ENCODE data around the gene IL25. TPM values are rescaled to one million over a fixed set of nuclear protein-coding genes. Genes with fewer than 3 reads are reported as not detected.

Gene IL25
- total and polyA plus RNA-seq, 2 of the 8 experiments (the other 6 are each of a cell fraction or from before 2014, with no cell fraction given), result not detected

DNA sequence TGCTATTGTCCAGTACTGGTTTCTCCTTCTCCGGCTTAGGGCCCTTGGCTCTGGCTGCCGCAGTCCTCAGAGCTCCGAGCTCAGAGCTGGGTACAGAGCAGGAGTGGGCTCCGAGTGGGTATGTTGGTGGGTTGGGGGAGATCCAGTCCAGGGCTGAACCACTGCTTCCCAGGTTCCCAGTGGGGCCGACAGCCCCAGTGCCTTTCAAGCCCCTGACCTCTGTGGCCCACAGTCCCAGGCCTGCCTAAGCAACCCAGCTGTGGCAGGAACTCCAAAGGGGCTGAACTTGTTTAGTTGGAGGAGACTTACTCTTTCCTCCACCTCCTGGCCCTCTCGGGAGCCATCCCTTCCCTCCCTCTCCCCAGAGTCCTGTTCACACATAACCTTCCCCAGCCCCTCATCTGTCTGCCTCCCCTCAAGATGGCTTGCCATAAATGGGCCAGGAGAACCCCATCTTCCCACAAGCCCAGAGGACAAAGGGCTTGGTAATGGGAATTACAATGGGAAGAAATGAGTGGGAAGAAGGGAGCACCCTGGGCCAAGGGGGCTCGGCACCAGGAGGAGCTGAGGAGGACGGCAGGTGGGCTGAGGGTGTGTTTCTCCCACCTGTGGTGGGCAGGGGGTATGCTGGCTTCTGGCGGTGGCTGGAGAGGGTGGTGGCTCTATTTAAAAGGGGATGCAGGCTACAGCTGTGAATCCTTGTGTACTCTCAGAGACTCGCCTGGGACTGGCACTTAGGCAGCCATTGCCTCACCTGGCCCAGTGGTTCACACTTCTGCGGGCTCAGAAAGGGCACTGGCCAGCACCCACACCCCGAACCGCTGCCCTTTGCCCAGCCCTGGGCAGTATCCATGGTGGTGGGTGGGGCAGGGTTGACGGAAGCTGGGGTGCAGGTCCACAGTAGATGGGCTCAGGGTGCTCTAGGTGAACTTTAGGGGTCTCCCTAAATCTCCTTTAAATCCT, 39.2 kb downstream of the IL25 start:
- no peak for DNase-seq (ENCODE audit: low read depth in 1 of 2, low spot score in 2 of 2)
- Histone ChIP-seq H3K56ac (replicated peaks; ENCODE audit: insufficient read length, low read depth, low read length) (no peak overlapping the region), H3K4me3 (ENCODE audit: extremely low read depth in 1 of 4, insufficient read depth in 2 of 4, low read depth in 3 of 4, low read length in 4 of 4) (no peak overlapping the region), H2BK120ac (replicated peaks; ENCODE audit: low read depth, low read length) (no peak overlapping the region), H4K20me1 (replicated peaks in 1 of 2; ENCODE audit: control insufficient read depth in 1 of 2, insufficient read depth in 2 of 2, low read length in 2 of 2) (no peaks in the 10 kb centered on the region), H2BK15ac (ENCODE audit: low read length) (no peak overlapping the region), H3K4me1 (replicated peaks in 1 of 4; ENCODE audit: control insufficient read depth in 3 of 4, insufficient read depth in 4 of 4, low read length in 3 of 4) (no peaks in the 10 kb centered on the region; a peak in 1 of 7 replicates), H3K23me2 (ENCODE audit: low read depth, low read length) (no peaks in the 10 kb centered on the region), H3K23ac (ENCODE audit: insufficient read length) (no peak overlapping the region), H3K4ac (replicated peaks; ENCODE audit: insufficient read length, low read depth, low read length) (no peak overlapping the region), H2BK12ac (ENCODE audit: low read depth, low read length) (no peak overlapping the region), H2BK5ac (ENCODE audit: low read depth, low read length) (no peak overlapping the region), H3K4me2 (ENCODE audit: insufficient read depth in 1 of 2, low read depth in 2 of 2, low read length in 2 of 2) (no peak overlapping the region), H3K27ac (ENCODE audit: low read depth, low read length) (no peak overlapping the region), H4K8ac (ENCODE audit: extremely low read depth, insufficient read depth, low read length) (no peak overlapping the region), H3K18ac (ENCODE audit: extremely low read depth, low read length) (no peak overlapping the region), H2AK5ac (ENCODE audit: low read depth, low read length) (no peak overlapping the region), H3K79me1 (ENCODE audit: low read depth, low read length) (no peaks in the 10 kb centered on the region), H2AFZ (ENCODE audit: low read length) (no peak overlapping the region), H3K14ac (ENCODE audit: insufficient read length) (no peak overlapping the region), H3K79me2 (ENCODE audit: control insufficient read depth in 1 of 2, insufficient read depth in 2 of 2, low read length in 2 of 2) (no peaks in the 10 kb centered on the region), H3K36me3 (ENCODE audit: control insufficient read depth in 2 of 4, insufficient read depth in 4 of 4, low read length in 3 of 4) (no peaks in the 10 kb centered on the region), H3K9ac (replicated peaks in 1 of 4; ENCODE audit: extremely low read depth in 1 of 4, low read depth in 3 of 4, low read length in 3 of 4) (no peak overlapping the region), H3K9me3 (ENCODE audit: insufficient read depth in 2 of 2, low read depth in 1 of 2, low read length in 1 of 2) (no peaks in the 10 kb centered on the region), H3K27me3 (replicated peaks in 1 of 4; ENCODE audit: control insufficient read depth in 3 of 4, extremely low read depth in 1 of 4, insufficient read depth in 3 of 4, low read length in 3 of 4) (no peaks in the 10 kb centered on the region), H4K91ac (replicated peaks; ENCODE audit: insufficient read length, low read length) (no peak overlapping the region), H4K5ac (ENCODE audit: insufficient read length, low read depth, low read length) (no peak overlapping the region), H2BK20ac (ENCODE audit: low read length) (no peak overlapping the region)
- POLR2A ChIA-PET (ENCODE audit: partially characterized antibody), result interaction anchor here (1.3 kb wide), 1 partner anchor 91 kb away, joined by 3 read pairs; the partner anchor contains the start of gene PABPN1
- CTCF ChIA-PET (ENCODE audit: partially characterized antibody), result interaction anchor here (0.6 to 2.4 kb wide), 5 partner anchors 9 to 117 kb away, joined by 3 to 6 read pairs (median 5); no protein-coding TSS in a partner anchor
- FAIRE-seq, result no peak
- no peak for TF ChIP-seq EZH2 (IDR thresholded peaks at IDR 0.05; ENCODE audit: low read depth, low read length, severe bottlenecking)
- no peak for TF ChIP-seq TAF7 (optimal IDR thresholded peaks at IDR 0.05; ENCODE audit: borderline replicate concordance, low read depth, low read length)
- no peak for TF ChIP-seq ZNF274 (IDR thresholded peaks at IDR 0.05; ENCODE audit: borderline replicate concordance, extremely low read depth, low read length)
- 88% methylated on average over 13 of the region's 14 CpGs; no CpG with 5 or more reads in 1 of the 2 experiments for WGBS, 2 experiments (ENCODE audit: extremely low coverage in 1 of 2, insufficient coverage in 1 of 2, insufficient read length in 1 of 2, insufficient replicate concordance in 2 of 2, low coverage in 1 of 2, low lambda C conversion rate in 2 of 2, missing lambda C conversion rate in 1 of 2)

All from H1 (cell line).